NCI-H446 treated with DMSO at 0.1 percent for 48 hours (cell line): ENCODE measurements around the gene TTC39B.

ENCODE experiments used
- DNase-seq: peaks from one replicate; lab custom pipeline; 2025; lab: John Stamatoyannopoulos, UW

The TTC39B gene

DNA sequence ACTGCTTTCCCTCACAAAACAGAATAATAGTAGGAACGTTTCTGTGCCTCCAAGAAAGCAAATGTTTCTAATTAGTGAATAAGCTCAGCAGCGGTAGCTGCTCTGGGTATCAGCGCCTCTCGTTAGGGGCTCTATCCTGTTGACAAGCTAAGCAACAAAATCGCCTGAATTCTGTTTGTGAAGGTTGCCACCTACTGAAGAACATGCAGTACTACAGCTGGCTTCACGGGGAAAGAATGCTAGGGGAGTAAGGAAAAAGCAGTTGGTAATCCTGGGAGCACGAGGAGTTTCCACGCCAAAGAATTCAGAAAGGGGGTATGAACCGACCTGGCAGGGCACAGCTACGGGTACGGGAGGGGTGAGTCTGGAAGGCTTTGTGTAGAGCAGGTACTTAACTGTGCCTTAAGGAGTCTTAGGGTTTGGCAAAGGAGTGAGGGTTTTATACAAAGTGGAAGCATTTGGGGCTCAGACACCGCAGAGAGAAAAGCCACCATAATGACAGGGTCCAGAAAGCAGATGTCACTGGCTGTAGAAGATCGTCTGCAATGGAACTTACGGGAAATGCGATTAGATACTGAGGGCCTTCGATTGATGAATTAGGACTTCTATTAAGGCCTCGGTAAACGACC lies 171.7 kb downstream of the TTC39B start:
- DNase-seq: peak; percentile 83

DNA sequence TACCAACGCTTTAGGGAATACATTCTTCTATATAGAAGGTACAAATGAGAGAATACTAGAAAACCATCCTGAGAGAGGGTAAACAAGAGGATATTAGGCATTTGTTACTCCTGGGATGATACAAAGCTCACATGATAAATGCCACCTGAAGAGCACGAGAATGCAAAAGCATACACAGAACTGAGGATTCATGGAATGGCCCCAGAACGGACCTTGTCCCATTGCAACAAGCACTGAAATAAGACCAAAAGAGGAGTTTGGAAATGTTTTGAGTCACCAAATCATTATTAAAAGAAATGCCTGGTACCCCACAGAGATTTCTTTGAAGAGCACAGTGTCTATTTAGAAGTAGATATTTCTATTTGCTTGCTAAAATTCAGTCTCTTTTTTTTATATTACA lies 173.5 kb downstream of the TTC39B start:
- no peak for DNase-seq

DNA sequence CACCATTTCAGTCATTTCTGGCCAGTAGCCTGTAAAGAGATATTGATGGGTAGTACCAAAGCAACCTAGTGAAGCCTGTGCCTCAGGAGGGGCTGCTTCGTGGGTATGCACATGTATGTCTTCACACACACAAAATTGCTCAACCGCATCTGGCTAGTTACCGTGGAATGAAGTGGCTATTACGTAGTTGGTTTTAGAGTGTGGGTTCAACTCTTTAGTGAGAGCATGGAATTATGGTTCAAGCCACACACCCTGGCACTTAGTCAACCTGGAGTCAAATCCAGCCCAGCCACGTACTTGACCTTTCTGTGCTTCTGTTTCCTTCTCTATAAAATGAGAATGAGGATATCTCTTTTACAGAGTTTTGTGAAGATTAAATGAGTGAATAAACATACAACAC lies 174.9 kb downstream of the TTC39B start:
- DNase-seq: no peak

DNA sequence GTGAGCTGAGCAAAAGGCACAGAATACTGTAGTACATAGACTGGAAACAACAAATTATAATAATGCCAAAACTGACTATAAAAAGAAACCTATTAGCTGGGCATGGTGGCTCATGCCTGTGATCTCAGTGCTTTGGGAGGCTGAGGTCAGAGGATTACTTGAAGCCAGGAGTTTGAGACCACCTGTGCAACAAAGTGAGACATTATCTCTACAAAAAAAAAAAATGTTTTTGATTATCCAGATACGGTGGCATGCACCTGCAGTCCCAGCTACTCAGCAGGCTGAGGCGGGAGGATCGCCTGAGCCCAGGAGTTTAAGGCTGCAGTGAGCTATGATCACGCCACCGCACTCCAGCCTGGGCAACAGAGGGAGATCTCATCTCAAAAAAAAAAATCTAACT lies 175.9 kb downstream of the TTC39B start:
- DNase-seq: no peak

DNA sequence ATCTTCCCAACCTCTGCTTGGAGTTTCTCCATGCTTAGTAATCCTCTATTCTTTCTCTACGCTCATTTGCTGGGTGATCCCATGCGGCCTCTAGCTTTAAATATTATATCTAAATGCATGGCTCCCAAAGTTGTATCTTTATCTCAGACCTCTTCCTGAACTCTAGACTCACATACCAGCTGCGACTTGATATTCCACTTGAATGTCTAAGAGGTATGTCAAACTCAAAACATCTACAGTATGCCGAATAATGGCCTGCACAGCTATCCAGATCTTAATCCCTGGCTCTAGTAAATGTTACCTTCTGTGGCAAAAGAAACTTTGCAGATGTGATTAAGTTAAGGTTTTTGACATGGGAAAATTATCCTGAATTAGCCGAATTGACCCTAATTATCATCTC lies 179.2 kb downstream of the TTC39B start:
- DNase-seq: no peak

DNA sequence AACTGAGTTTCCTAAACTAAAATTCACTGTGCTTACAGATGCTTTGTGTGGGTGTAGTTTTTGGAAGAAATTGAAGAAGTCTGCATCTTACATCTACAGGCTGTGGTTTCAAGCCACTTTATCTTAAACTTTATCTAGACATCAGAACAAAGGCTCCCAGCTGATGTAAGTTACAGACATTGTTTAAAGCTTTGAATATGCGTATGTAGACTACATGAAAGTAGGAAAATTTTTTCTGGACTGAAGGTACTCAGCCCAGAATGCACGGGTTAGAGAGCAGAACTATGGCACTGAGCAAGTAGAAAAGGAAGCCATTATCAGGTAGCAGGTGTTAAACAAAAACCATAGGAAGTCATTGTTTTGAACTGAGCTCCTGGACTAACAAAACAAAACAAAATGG lies 185.4 kb downstream of the TTC39B start:
- no peak for DNase-seq

DNA sequence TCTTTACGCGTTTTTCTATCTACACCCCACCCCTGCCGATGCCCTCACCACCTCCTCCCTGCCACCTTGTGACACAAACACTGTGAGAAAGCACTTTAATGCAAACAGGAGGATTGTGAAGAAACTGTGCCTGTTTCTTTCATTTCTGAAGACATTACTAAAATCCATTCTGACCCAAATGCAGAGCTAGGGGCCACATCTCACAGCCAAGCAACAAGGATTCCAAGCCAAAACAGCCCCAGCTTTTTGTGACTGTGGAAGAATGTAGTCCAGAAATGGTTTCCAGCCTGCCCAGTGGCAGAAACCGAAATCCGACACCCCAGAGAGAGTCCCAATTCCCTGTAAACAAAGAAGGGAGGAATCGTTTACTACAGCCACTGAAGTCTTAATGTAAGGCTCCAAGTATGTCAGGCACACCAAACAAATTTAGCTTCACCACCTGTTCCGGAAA lies 190.9 kb downstream of the TTC39B start:
- no peak for DNase-seq

DNA sequence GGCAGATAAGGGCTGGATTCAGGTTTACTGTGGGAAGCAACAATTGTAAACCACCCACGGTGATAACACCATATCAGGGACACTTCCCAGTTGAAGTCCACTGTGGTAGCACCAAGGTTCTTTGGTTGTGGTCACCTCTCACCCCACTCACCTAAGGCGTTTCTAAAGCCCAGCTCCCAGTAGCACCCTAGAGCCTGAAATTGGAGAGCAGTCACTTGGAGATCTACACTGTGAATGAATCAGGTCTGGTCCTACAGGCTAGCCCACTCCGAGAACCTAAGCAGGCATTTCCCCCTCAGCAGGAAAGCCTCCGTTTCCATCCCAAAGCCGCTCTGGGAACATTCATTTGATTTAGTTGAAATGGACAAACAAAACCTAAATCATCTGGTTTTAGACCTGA lies 191.3 kb downstream of the TTC39B start:
- DNase-seq: no peak

DNA sequence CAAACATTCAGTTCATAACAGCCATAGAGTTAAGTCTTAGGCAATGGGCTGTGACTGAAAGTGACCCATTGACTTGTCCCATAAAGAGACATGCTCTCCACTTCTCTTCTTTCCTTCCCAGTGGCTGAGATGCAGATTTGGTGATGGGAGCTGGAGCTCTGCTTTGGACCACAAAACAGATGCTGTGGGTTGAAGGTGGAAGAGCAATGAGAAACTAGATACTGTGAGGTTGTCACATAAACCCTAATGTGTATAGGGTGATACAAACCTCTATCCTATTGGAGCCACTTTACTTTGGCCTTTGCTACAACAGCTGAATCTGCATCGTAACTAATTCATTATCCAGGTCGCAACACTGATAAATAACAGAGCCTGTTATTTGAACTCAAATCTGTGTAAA lies 192.0 kb downstream of the TTC39B start:
- no peak for DNase-seq
